Right ventricle myocardium superior (tissue), 1 donor: ENCODE results near the gene GIMAP6. TPM values are rescaled to one million over a fixed set of nuclear protein-coding genes. Genes with fewer than 3 reads are reported as not detected.
A peak's percentile ranks its signal among the peaks of the same experiment; 100 is the strongest.
"Not testable (repeated sequence)": the region's sequence is repeated elsewhere in the genome, so short reads cannot be mapped to it uniquely, and the experiment has no call there.

Experiments
- ATAC-seq: fragments of 200-7000 bp; cut with Tn5 transposase; one replicate; pipeline ENCODE4 v1.9.1; 2020; ENCODE audit warnings: mild to moderate bottlenecking; ENCODE audit not compliant: poor library complexity
- DNase-seq: peaks from one replicate; pipeline ENCODE4 v3.0.0-alpha.2; 2020
- intact Hi-C: fragments of 100-400 bp; cut with DNase I; formaldehyde crosslinking; loops from one replicate; pipeline ENCODE4 v1.11.2; 2022
- long read RNA-seq: library from polyadenylated mRNA; unstranded; transcript quantifications from one replicate; pipeline ENCODE4 v2.0.0, GENCODE V29; 2021
- total RNA-seq: library from RNA; stranded (reverse); fragmentation: NEBNext Ultra II Directional; extraction: Animal tissue kit (Norgen Biotek cat#: 25700); gene quantifications from one replicate; pipeline ENCODE4 v1.2.1, GENCODE V29; 2021
- donor health status: DM: no; HTN: yes; CAD: no; lungs with severe emphysema.

Gene GIMAP6
- 29.9 TPM for total RNA-seq
- long read RNA-seq, transcript GIMAP6-202 (3 exons, 876 nt): minor isoform, 14 of 68 reads
- long read RNA-seq, transcript GIMAP6-201 (3 exons, 3,440 nt): major isoform, 29 of 68 reads
- long read RNA-seq, partial matches to known transcripts: 0 of 68 reads
- long read RNA-seq, other reads (novel, unspliced or antisense): 25 of 68 reads

- DNase-seq (no peak), ATAC-seq (peak; percentile 18)
- intact Hi-C loops: no loop called here
Measured at GRCh38 chr7:150631866-150632864, at the start of gene GIMAP6. Gene GIMAP6, minus strand, starts transcription at chr7:150632385. Its CDS starts 2,243 bp downstream, at chr7:150630142.

- ATAC-seq, intact Hi-C loops, DNase-seq: not testable (repeated sequence)
Measured at GRCh38 chr7:150680364-150680763, 48.2 kb upstream of the GIMAP6 start.

GRCh38 chr7:150678601-150679000, 46.4 kb upstream of the GIMAP6 start:
- DNase-seq, intact Hi-C loops, ATAC-seq: not testable (repeated sequence)

- intact Hi-C loops, DNase-seq: not testable (repeated sequence)
- ATAC-seq: peak; percentile 77
Measured at GRCh38 chr7:150676854-150677253, 44.7 kb upstream of the GIMAP6 start.

- DNase-seq, intact Hi-C loops: not testable (repeated sequence)
- ATAC-seq: peak; percentile 63
Measured at GRCh38 chr7:150676276-150676675, 44.1 kb upstream of the GIMAP6 start.

GRCh38 chr7:150675714-150676113, 43.5 kb upstream of the GIMAP6 start:
- no peak for ATAC-seq
- intact Hi-C loops: no loop called here
- no peak for DNase-seq

GRCh38 chr7:150671798-150672585, 39.8 kb upstream of the GIMAP6 start:
- DNase-seq, ATAC-seq, intact Hi-C loops: not testable (repeated sequence)

GRCh38 chr7:150668977-150669376, 36.8 kb upstream of the GIMAP6 start:
- intact Hi-C loops: no loop called here
- ATAC-seq (no peak), DNase-seq (no peak)

- intact Hi-C loops: no loop called here
- DNase-seq (no peak), ATAC-seq (no peak)
Measured at GRCh38 chr7:150668472-150668911, 36.3 kb upstream of the GIMAP6 start.

- intact Hi-C loops: no loop called here
- DNase-seq (no peak), ATAC-seq (no peak)
Measured at GRCh38 chr7:150666412-150666811, 34.2 kb upstream of the GIMAP6 start.

- ATAC-seq: peak; percentile 45
Measured at GRCh38 chr7:150665896-150666295, 33.7 kb upstream of the GIMAP6 start.

GRCh38 chr7:150665089-150665748, 33.0 kb upstream of the GIMAP6 start:
- ATAC-seq: no peak

More at GRCh38 chr7:150665896-150666295, 33.7 kb upstream of the GIMAP6 start:
- intact Hi-C loops: no loop called here
- no peak for DNase-seq

GRCh38 chr7:150663802-150664494, 31.8 kb upstream of the GIMAP6 start:
- ATAC-seq (no peak), DNase-seq (no peak)
- intact Hi-C loops: no loop called here

More at GRCh38 chr7:150665089-150665748, 33.0 kb upstream of the GIMAP6 start:
- no peak for DNase-seq
- intact Hi-C loops: no loop called here

- ATAC-seq, DNase-seq, intact Hi-C loops: not testable (repeated sequence)
Measured at GRCh38 chr7:150662821-150663220, 30.6 kb upstream of the GIMAP6 start.

- intact Hi-C loops: no loop called here
- no peak for ATAC-seq
- DNase-seq: no peak
Measured at GRCh38 chr7:150660939-150661613, 28.9 kb upstream of the GIMAP6 start.

GRCh38 chr7:150657526-150657925, 25.3 kb upstream of the GIMAP6 start:
- ATAC-seq (no peak), DNase-seq (no peak)
- intact Hi-C loops: no loop called here

- DNase-seq (no peak), ATAC-seq (no peak)
- intact Hi-C loops: no loop called here
Measured at GRCh38 chr7:150656047-150656446, 23.9 kb upstream of the GIMAP6 start.
